ENCODE results near the gene DHRS4L2.
"Not testable (repeated sequence)": the region's sequence is repeated elsewhere in the genome, so short reads cannot be mapped to it uniquely, and the experiment has no call there.

Gene DHRS4L2

GRCh38 chr14:23989734-23990445 is 1.2 kb downstream of the DHRS4L2 start:
- peak overlapping the region; percentile 85 for H3K4me3 Mint-ChIP-seq
- peak overlapping the region; percentile 79 for H3K27ac Mint-ChIP-seq
- peaks cover 19% of the 10 kb centered on the region for H3K4me1 Mint-ChIP-seq
- H3K36me3 Mint-ChIP-seq; H3K9me3 Mint-ChIP-seq; H3K27me3 Mint-ChIP-seq; DNase-seq (ENCODE audit: low spot score in 2 of 2): not testable (repeated sequence)
- peak; percentile 28 for ATAC-seq (ENCODE audit: low read depth)

DNA sequence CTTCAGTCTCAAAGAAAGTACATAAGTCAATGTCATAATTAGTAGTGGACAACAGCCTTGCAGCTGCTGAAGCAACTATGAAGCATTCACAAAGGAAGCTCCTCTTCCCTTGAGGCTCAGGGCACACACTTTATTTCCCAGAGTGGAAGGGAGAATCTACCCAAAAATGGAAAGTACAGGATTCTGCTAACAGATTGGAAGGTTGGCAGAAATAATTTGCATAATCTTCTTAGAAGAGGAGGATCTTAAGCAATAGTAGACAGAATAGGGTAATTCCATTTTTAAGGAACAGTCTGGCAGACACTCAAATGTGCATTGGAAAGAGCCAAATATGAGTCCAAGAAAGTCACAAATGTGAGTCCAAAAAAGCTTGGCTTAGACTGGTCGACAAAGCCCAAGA is 2.2 kb downstream of the DHRS4L2 start:
- H3K27me3 Mint-ChIP-seq; DNase-seq (ENCODE audit: low spot score in 2 of 2); H3K36me3 Mint-ChIP-seq; H3K27ac Mint-ChIP-seq; ATAC-seq (ENCODE audit: low read depth); H3K9me3 Mint-ChIP-seq; H3K4me3 Mint-ChIP-seq: not testable (repeated sequence)
- peaks cover 19% of the 10 kb centered on the region for H3K4me1 Mint-ChIP-seq

DNA sequence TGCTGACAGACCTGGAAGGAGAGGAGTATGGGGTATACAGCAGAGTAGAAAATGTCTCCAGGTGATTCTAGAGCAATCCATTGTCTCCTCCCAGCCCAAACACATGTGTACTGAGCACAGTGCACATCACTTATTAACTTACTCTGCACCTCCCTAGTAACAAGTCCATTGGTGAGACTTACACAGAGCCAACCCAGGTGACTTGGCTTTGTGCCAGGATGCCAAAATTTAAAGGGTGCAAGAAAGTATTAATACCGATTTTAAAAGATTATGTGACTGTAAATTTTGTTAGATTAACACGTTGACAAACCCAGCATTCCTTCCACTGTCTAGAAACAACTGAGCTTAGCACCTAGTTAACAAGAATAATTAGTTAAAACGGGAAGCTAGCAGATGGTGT is 4.3 kb downstream of the DHRS4L2 start:
- H3K4me3 Mint-ChIP-seq, result not testable (repeated sequence)

DNA sequence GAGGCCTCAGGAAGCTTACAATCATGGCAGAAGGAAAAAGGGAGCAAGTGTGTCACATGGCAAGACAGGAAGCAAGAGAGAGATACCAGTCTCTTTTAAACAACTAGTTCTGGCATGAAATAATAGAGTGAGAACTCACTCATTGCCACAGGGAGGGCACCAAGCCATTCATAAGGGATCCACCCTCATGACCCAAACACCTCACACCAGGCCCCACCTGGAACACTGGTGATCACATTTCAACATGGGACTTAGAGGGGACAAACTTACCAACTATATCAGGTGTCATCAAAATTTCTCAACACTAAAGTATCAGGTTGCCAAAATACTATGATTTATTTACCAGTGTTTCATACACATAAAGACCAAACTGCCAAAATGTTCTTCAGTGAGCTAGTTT is 7.3 kb downstream of the DHRS4L2 start:
- H3K27me3 Mint-ChIP-seq; H3K36me3 Mint-ChIP-seq; H3K9me3 Mint-ChIP-seq; H3K4me3 Mint-ChIP-seq; H3K4me1 Mint-ChIP-seq; H3K27ac Mint-ChIP-seq; ATAC-seq (ENCODE audit: low read depth); DNase-seq (ENCODE audit: low spot score in 2 of 2): not testable (repeated sequence)

More for the DNA sequence above, 4.3 kb downstream of the DHRS4L2 start:
- H3K27me3 Mint-ChIP-seq; ATAC-seq (ENCODE audit: low read depth); H3K27ac Mint-ChIP-seq; H3K36me3 Mint-ChIP-seq; DNase-seq (ENCODE audit: low spot score in 2 of 2); H3K9me3 Mint-ChIP-seq: not testable (repeated sequence)
- peaks cover 18% of the 10 kb centered on the region for H3K4me1 Mint-ChIP-seq

- not testable (repeated sequence) for H3K27me3 Mint-ChIP-seq; DNase-seq (ENCODE audit: low spot score in 2 of 2); H3K4me3 Mint-ChIP-seq; H3K36me3 Mint-ChIP-seq; H3K9me3 Mint-ChIP-seq; H3K27ac Mint-ChIP-seq; ATAC-seq (ENCODE audit: low read depth); H3K4me1 Mint-ChIP-seq
Measured at GRCh38 chr14:23996825-23997224, 8.1 kb downstream of the DHRS4L2 start.

- H3K4me1 Mint-ChIP-seq; H3K9me3 Mint-ChIP-seq; DNase-seq (ENCODE audit: low spot score in 2 of 2); H3K36me3 Mint-ChIP-seq; H3K27ac Mint-ChIP-seq; H3K4me3 Mint-ChIP-seq; ATAC-seq (ENCODE audit: low read depth); H3K27me3 Mint-ChIP-seq: not testable (repeated sequence)
Measured at GRCh38 chr14:23999640-24000039, 10.9 kb downstream of the DHRS4L2 start.

- H3K27me3 Mint-ChIP-seq; DNase-seq (ENCODE audit: low spot score in 2 of 2); ATAC-seq (ENCODE audit: low read depth); H3K27ac Mint-ChIP-seq; H3K4me1 Mint-ChIP-seq; H3K36me3 Mint-ChIP-seq; H3K4me3 Mint-ChIP-seq; H3K9me3 Mint-ChIP-seq: not testable (repeated sequence)
Measured at GRCh38 chr14:24001078-24001477, 12.3 kb downstream of the DHRS4L2 start.

DNA sequence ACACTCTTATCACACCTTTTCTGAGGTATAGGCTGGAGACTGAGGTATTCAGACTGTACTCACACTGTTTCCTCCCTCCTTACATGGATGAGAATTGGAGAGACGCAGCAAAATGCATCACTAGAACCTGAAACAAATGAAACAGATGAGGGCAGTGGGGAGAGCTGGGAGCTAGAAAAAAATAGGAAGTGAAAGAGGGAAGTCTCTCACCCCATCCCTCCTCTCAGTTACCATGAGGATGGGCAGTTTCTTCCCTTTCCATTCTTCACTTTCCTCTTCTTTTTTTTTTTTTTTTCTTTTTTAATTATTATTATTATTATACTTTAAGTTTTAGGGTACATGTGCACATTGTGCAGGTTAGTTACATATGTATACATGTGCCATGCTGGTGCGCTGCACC is 12.9 kb downstream of the DHRS4L2 start:
- H3K4me3 Mint-ChIP-seq; H3K27ac Mint-ChIP-seq; H3K36me3 Mint-ChIP-seq; H3K27me3 Mint-ChIP-seq; H3K4me1 Mint-ChIP-seq; DNase-seq (ENCODE audit: low spot score in 2 of 2); H3K9me3 Mint-ChIP-seq: not testable (repeated sequence)
- peak; percentile 84 for ATAC-seq (ENCODE audit: low read depth)

DNA sequence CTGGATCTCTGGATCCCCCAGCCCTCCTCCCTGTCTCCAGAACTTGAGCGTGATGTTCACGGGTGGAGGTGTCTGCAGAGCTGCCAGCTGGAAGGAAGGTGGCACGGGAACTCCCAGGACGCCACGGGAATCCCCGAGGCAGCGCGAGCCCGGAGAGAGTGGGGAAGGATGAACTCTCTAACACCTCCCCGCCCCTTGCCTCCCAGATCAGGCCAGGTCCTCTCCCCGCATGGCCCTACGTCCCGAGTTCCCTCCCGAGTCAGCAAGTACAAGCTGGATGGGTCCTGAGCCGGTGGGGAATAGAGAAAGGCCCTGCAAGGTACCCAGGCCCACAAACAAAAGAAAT is 17.7 kb downstream of the DHRS4L2 start:
- H3K4me3 Mint-ChIP-seq, result peak overlapping the region; percentile 21
- H3K9me3 Mint-ChIP-seq; H3K27ac Mint-ChIP-seq; H3K36me3 Mint-ChIP-seq; H3K27me3 Mint-ChIP-seq; DNase-seq (ENCODE audit: low spot score in 2 of 2): not testable (repeated sequence)
- ATAC-seq (ENCODE audit: low read depth), result peak; percentile 37
- peaks cover 25% of the 10 kb centered on the region for H3K4me1 Mint-ChIP-seq

GRCh38 chr14:24006817-24007652 is 18.3 kb downstream of the DHRS4L2 start:
- Mint-ChIP-seq H3K4me1 (peaks cover 25% of the 10 kb centered on the region), H3K27ac (peak overlapping the region; percentile 62), H3K4me3 (peak overlapping the region; percentile 85)
- not testable (repeated sequence) for H3K36me3 Mint-ChIP-seq, H3K27me3 Mint-ChIP-seq, H3K9me3 Mint-ChIP-seq
- ATAC-seq (ENCODE audit: low read depth), result peak; percentile 82
- DNase-seq (ENCODE audit: low spot score in 2 of 2), result peak; percentile 51 to 70

- no peak for DNase-seq (ENCODE audit: low spot score in 2 of 2)
Measured at GRCh38 chr14:24011051-24011450, 22.3 kb downstream of the DHRS4L2 start.

GRCh38 chr14:24012726-24013273 is 24.1 kb downstream of the DHRS4L2 start:
- H3K27ac Mint-ChIP-seq; H3K27me3 Mint-ChIP-seq; ATAC-seq (ENCODE audit: low read depth); DNase-seq (ENCODE audit: low spot score in 2 of 2); H3K4me3 Mint-ChIP-seq; H3K9me3 Mint-ChIP-seq; H3K36me3 Mint-ChIP-seq: not testable (repeated sequence)
- peaks cover 31% of the 10 kb centered on the region for H3K4me1 Mint-ChIP-seq

More at GRCh38 chr14:24011051-24011450, 22.3 kb downstream of the DHRS4L2 start:
- Mint-ChIP-seq H3K27ac (peak overlapping the region; percentile 84), H3K27me3 (no peaks in the 10 kb centered on the region), H3K36me3 (peaks cover 9% of the 10 kb centered on the region), H3K4me3 (no peak overlapping the region), H3K9me3 (no peaks in the 10 kb centered on the region), H3K4me1 (peaks cover 27% of the 10 kb centered on the region)
- ATAC-seq (ENCODE audit: low read depth), result no peak

DNA sequence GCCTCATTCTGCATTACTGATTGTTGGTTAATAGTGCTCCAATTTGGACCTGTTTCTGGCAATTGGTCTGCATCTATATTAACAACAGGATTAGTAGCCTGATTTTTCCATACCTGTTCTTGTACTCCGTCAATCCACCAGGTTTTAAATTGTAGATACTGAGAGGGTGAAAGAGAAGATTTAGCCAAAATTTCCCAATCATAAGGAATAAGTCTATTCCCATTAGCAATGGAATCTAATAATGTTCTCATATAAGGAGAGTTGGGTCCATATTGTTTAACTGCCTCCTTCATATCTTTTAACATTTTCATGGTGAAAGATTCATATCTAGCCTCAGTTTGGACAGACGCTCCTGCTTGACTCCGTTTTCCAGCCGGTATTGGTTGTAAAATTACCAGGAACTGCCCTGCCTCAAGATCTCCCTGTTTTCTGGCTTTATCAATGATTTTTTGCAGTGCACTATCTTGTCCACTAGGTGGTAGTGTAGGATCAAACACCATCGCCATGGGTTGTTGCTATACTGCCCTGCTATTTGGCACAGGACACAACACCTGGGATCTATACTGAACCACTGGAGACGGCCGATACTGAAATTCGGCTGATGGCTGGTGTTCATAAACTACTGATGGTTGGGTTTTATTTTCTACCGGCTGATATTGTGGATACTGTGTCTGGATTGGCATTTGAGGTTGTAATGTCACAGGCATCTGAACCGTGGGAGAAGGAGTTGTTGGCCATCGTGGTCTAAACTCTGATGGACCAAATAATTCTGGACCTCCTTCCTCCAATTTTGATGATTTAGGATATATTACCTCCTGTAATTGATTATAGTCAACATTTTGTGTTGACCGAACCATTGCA is 25.2 kb downstream of the DHRS4L2 start:
- Mint-ChIP-seq H3K4me1 (peaks cover 25% of the 10 kb centered on the region), H3K4me3 (no peak overlapping the region)
- ATAC-seq (ENCODE audit: low read depth), result peak; percentile 86

GRCh38 chr14:24015745-24016144 is 27.0 kb downstream of the DHRS4L2 start:
- H3K27me3 Mint-ChIP-seq; H3K9me3 Mint-ChIP-seq; H3K4me3 Mint-ChIP-seq; H3K36me3 Mint-ChIP-seq; DNase-seq (ENCODE audit: low spot score in 2 of 2); ATAC-seq (ENCODE audit: low read depth); H3K27ac Mint-ChIP-seq: not testable (repeated sequence)
- peaks cover 14% of the 10 kb centered on the region for H3K4me1 Mint-ChIP-seq

More for the DNA sequence above, 25.2 kb downstream of the DHRS4L2 start:
- H3K27me3 Mint-ChIP-seq, result no peaks in the 10 kb centered on the region
- H3K27ac Mint-ChIP-seq, result no peak overlapping the region
- H3K36me3 Mint-ChIP-seq, result peaks cover 7% of the 10 kb centered on the region
- peak; percentile 52 to 71 for DNase-seq (ENCODE audit: low spot score in 2 of 2)
- H3K9me3 Mint-ChIP-seq, result no peaks in the 10 kb centered on the region
